ENCODE data around the gene KCTD5.

KCTD5 gene

DNA sequence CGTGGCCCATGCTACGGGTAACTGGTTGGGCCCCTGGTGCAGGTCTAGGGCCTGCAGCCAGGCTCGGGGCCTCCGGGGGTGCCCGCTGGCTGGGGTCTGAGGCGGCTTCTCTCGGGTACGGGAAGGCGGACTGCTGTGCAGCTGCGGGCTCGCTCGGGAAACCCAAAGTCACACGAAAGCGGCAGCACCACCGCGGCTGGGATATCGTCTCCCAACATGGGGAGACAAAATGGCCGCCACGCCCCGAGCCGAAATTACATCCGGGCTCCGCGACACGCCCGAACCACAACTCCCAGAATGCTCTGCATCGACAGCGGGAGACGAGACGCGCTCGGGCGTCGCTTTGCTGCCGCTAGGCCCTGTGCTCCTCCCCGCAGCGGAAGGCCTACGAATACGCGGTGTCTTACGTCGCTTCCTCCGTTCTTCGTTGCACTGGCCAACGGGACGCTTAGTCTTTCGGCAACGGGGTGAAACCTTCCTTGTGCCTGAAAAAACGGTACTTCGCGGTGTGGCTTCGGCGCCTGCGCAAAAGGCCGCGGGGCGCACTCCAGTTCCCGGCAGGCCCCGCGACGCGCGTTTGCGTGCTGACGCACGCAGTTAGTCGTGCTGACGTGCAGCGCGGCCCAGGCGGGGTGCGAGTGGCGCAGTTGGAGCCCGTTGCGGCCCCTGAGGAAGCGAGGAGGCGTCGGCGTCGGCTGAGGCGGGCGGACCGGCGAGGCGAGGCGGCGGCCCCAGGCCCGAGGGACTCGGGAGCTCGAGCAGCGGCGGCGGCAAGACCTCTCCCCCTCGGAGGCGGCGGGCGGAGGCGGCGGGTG is 69.9 kb downstream of the KCTD5 start, which contains the start of gene SRRM2:
Gene SRRM2, plus strand, starts transcription at position 604 of the 815 bp plus-strand sequence. CDS start 3,727 bp downstream, outside the sequence.
- peak; percentile 89 for DNase-seq (ENCODE audit: low read depth)

GRCh38 chr16:2752850-2753732 is 70.8 kb downstream of the KCTD5 start:
- no peak for DNase-seq (ENCODE audit: low read depth)

DNA sequence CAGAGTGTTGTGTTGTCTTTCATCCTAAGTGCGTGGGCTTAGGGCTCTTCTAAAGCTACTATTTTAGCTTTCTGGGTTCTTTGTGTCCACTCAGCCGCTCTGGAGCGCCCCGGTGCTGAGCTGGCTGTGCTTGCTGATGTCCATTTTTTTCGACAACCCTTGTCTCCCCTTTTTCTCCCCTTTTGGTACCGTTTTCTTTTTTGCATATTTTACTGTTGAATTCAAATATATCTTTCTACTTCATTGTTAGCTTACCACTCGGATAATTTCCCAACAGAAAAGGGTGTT is 71.4 kb downstream of the KCTD5 start:
- no peak for DNase-seq (ENCODE audit: low read depth)

DNA sequence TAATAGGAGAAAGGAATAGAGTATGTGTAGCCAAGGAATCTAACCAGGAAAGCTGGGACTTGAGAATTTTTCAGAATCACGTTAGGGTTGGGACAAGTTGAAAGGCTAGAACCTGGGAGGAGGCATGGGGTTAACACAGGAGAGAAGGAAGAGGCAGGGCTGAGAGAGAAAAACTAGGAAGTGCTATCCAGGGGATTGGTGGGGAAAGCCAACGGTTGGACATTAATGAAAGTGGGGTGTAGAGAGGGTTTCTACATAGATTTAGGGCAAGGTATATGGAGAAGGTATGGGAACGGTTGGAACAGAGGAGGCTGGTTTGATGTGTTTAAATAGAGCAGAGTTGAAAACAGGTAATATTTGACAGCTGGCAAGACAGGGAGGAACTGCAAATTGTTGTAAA is 72.8 kb downstream of the KCTD5 start:
- no peak for DNase-seq (ENCODE audit: low read depth)

DNA sequence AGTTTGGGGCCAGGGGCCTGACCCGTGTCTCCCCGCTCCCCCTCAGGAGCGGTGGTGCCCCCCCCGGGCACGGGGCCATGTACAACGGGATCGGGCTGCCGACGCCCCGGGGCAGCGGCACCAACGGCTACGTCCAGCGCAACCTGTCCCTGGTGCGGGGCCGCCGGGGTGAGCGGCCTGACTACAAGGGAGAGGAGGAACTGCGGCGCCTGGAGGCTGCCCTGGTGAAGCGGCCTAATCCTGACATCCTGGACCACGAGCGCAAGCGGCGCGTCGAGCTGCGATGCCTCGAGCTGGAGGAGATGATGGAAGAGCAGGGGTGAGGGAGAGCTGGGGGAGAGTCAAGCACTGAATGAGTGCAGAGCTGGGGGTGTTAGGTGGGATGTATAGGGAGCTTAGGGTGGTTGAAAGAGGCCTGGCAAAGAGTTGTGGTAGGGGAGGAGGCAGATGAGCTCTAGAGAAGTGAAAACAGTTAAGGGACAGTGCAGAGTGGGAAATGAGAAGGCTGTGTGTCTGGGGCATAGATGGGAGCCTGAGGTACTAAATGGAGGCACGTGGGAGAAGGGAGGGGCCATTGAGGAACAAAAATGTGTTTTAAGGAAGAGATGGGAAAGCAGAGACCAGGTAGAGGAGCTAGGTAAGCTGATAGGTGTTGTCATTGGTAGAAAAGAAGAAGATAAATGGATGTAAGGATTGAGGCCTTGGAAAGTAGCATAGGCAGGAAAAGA is 74.1 kb downstream of the KCTD5 start:
- no peak for DNase-seq (ENCODE audit: low read depth)

- DNase-seq (ENCODE audit: low read depth): no peak
These were observed 75.0 kb downstream of the KCTD5 start for GRCh38 chr16:2757344-2757743.

Data from activated T-helper 9 cell treated with anti-CD3 and anti-CD28 coated beads, Interleukin-2, amount 50 U/mL, for 16 hours (primary cell).